ENCODE measurements around the gene SCYL1.

Gene SCYL1

DNA sequence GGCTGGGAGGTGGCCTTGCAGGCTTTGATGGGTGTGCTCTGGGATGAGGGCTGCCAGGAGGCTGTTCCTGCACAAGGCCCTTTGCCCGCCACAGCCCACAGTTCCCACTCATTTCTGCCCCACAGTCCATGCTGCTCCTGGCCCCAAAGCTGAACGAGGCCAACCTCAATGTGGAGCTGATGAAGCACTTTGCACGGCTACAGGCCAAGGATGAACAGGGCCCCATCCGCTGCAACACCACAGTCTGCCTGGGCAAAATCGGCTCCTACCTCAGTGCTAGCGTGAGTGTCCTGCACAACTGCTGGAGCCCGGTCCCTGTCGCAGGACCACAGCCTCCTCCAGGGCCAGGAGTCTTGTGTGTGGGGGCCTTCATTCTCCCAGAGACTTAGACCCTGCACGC lies 10.2 kb downstream of the SCYL1 start:
- DNase-seq (ENCODE audit: low read depth in 2 of 2, low spot score in 1 of 2), result no peak

DNA sequence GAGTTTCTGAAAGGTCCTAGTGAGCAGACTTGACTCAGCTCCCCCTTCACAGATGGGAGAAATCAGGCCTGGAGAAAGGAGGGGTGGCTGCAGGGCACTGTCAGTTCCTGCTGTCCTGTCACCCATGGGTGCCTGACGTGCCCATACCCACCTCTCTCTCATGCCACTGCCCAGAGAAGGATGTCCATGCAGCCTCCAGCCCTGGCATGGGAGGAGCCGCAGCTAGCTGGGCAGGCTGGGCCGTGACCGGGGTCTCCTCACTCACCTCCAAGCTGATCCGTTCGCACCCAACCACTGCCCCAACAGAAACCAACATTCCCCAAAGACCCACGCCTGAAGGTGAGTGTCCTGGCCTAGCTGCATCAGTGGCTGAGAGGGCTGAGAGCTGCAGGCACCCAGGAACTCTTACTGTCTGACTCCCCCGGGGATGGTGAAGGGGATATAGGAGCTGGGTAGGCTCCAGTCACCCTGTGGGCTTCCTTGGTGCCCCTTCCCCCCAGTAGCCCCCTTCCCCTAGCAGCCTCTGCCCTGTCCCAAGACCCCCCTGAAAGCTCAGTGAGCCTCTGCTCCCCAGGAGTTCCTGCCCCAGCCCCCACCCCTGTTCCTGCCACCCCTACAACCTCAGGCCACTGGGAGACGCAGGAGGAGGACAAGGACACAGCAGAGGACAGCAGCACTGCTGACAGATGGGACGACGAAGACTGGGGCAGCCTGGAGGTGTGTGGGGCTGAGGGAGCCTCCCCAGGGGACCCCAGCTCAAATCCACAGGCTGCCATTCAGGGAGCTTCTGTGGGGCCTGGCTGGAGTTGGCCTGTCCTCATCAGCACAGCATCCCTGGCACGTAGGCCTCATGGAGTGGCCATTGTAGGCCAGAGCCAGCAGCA lies 11.8 kb downstream of the SCYL1 start:
- no peak for DNase-seq (ENCODE audit: low read depth in 2 of 2, low spot score in 1 of 2)

DNA sequence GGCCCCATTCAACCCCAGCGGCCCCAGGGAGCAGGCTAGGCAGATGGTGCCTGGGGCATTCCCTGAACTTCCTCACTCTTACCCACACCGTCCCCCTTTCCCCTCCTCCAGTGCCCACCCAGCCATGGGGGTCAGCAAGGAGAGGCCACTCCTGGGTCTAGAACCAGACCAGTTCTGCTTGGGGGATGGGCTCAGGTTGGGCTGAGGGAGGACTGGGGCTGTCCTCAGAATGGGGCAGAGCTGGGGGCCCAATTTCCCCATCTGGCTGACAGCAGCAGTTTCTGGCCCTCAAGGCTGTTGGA lies 12.4 kb downstream of the SCYL1 start:
- no peak for DNase-seq (ENCODE audit: low read depth in 2 of 2, low spot score in 1 of 2)

DNA sequence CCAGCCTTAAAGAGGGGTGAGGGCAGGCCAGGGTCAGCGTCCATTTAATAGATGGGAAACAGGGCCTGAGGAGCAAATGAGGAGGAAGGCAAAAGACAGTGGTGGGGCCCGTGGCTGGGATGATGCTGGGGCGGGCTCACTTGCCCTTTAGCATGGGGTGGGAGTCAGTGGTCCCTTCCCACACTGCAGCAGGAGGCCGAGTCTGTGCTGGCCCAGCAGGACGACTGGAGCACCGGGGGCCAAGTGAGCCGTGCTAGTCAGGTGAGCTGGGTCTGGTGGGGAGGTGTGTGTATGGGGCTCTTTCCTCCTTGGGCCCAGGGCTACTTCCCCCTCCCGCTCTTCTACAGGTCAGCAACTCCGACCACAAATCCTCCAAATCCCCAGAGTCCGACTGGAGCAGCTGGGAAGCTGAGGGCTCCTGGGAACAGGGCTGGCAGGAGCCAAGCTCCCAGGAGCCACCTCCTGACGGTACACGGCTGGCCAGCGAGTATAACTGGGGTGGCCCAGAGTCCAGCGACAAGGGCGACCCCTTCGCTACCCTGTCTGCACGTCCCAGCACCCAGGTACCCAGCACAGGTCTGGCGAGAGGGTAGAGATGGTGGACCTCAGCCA lies 12.8 kb downstream of the SCYL1 start:
- DNase-seq (ENCODE audit: low read depth in 2 of 2, low spot score in 1 of 2), result no peak

DNA sequence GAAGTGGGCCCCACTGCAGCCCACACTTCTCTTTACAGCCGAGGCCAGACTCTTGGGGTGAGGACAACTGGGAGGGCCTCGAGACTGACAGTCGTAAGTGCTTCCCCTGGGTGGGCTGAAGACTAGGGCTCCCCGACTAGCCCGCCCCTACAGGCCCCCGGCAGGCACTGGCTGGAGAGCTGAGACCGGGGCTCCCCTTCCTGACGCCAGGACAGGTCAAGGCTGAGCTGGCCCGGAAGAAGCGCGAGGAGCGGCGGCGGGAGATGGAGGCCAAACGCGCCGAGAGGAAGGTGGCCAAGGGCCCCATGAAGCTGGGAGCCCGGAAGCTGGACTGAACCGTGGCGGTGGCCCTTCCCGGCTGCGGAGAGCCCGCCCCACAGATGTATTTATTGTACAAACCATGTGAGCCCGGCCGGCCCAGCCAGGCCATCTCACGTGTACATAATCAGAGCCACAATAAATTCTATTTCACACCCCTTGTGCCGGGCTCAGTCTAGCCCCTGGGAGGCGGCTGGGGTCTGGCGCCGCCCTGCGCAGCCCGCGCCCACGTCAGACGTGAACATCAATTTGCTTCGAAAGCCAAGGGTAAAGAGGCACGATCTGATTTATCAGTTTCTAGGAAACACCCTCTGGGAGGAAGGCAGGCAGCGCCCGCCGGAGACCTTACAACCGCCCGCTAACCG lies 13.5 kb downstream of the SCYL1 start:
- DNase-seq (ENCODE audit: low read depth in 2 of 2, low spot score in 1 of 2), result no peak

GRCh38 chr11:65538915-65539743 lies 14.2 kb downstream of the SCYL1 start:
- no peak for DNase-seq (ENCODE audit: low read depth in 2 of 2, low spot score in 1 of 2)

- DNase-seq (ENCODE audit: low read depth in 2 of 2, low spot score in 1 of 2), result no peak
These were observed 14.9 kb downstream of the SCYL1 start for GRCh38 chr11:65539744-65540289.

DNA sequence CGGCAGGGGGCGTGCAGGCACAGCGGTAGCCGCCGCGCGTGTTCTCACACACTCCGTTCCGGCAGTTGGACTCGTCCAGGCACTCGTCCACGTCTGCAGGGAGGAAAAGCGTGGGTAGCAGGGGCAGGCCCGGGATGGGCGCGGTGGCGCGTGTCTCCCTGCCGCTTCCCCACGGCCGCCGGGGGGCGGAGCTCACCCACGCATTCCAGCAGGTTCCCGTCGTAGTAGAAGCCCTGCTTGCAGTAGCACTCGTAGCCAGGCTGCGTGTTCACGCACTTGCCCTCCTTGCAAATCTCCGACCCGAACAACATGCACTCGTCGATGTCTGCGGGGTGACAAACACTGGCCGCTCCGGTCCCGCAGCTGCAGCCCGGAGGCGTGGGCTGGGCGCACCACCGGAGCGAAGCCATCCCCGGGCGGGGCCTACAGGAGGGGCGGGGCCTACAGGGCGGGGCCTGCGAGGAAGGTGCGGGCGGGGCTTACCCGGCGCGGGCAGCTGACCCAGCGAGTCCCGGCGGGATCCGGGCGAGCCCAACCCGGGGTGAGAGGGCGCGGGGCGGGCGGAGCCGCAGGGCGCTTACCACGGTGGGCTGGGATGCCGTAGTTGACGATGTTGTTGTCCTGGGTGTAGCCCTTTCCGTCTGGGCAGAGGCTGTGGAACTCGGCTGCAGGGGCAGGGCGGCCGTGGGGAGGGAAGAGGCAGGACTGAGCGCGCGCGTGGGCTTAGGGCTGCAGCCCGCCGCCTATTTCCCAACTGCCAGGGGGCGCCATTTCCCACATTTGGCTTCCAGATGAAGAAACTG lies 15.6 kb downstream of the SCYL1 start:
- DNase-seq (ENCODE audit: low read depth in 2 of 2, low spot score in 1 of 2), result peak; percentile 70 to 72

DNA sequence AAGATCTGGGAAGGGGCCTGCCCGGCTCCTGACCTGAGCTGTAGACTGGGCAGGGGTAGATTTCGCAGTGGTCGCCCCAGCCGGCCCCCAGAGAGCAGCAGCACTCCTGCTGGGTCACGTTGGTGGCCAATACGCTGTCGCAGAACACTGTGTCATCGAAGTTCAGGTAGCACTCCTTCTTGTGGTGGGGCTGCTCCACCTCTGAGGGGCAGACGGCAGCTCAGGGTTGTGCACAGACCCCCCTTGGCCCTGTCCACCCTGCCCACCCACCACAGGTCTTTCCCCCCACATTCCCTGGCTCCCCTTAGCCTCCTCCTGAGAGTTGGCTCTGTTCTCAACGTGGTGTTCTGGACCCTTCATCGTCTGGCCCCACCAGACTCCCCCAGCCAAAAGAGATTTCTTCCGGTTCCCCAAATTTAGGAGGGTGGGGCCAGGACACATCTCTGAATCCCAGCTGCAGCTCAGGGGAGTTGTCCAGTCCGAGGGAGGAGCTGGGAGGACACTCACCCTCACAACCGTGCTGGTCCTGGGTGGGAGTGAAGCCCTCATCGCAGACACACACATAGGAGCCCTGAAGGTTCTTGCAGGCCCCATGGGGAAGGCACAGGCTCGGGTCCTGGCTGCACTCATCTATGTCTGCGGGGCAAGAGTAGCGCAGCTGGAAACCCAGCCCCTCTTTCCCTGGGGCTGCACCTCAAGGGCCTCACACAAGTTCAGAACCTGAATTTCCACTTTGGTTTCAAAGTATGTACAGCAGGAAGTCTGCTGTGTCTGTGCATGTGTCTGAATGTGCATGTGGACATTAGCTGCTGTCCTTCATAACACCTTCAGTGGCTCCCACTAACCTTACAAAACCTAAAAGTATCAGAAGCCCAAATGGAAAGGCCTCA lies 16.5 kb downstream of the SCYL1 start:
- DNase-seq (ENCODE audit: low read depth in 2 of 2, low spot score in 1 of 2), result no peak

- no peak for DNase-seq (ENCODE audit: low read depth in 2 of 2, low spot score in 1 of 2)
These were observed 18.0 kb downstream of the SCYL1 start for GRCh38 chr11:65542738-65543390.

DNA sequence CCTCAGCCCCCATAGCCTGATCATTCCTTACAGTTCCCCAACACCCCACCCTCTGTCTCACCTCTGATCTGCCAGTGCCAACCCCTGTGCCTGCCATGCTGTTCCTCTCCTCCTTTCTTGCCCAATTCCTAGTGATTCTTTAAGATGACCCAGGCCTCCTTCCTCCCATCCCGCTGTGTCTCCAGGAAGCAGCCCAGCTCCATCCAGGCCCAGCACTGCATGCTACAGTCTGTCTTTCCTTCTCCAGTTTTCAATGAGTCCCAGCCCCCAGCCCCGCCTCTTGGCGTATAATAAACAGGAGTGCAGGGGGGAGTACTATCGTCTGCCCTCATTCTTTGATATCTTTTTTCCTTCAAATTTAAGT lies 21.0 kb downstream of the SCYL1 start:
- DNase-seq (ENCODE audit: low read depth in 2 of 2, low spot score in 1 of 2), result no peak

- DNase-seq (ENCODE audit: low read depth in 2 of 2, low spot score in 1 of 2), result peak; percentile 98
These were observed 21.5 kb downstream of the SCYL1 start for GRCh38 chr11:65546217-65546958.

GRCh38 chr11:65547446-65548125 lies 22.7 kb downstream of the SCYL1 start:
- peak in 1 of 2 donors; percentile 32 for DNase-seq (ENCODE audit: low read depth in 2 of 2, low spot score in 1 of 2)

DNA sequence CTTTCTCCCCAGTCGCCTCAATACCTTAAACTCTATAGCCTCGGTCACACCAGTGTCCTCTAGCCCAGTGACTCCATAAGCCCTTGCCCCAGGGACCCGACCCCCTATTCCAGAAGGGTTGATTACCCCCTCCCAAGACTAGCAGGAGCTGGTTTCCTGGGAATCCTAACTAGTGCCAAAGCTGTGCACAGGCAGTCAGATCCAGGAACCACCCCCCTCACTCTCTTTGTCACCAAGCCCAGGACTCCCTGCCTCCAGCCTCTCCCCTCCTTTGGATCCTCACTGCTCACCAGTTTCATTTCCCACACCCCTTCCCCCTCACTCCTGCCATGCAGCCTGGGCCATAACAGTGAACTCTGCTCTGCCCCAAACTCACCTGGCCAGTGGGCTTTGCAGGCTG lies 23.5 kb downstream of the SCYL1 start:
- DNase-seq (ENCODE audit: low read depth in 2 of 2, low spot score in 1 of 2), result no peak

GRCh38 chr11:65549096-65549495 lies 24.2 kb downstream of the SCYL1 start:
- DNase-seq (ENCODE audit: low read depth in 2 of 2, low spot score in 1 of 2), result no peak

DNA sequence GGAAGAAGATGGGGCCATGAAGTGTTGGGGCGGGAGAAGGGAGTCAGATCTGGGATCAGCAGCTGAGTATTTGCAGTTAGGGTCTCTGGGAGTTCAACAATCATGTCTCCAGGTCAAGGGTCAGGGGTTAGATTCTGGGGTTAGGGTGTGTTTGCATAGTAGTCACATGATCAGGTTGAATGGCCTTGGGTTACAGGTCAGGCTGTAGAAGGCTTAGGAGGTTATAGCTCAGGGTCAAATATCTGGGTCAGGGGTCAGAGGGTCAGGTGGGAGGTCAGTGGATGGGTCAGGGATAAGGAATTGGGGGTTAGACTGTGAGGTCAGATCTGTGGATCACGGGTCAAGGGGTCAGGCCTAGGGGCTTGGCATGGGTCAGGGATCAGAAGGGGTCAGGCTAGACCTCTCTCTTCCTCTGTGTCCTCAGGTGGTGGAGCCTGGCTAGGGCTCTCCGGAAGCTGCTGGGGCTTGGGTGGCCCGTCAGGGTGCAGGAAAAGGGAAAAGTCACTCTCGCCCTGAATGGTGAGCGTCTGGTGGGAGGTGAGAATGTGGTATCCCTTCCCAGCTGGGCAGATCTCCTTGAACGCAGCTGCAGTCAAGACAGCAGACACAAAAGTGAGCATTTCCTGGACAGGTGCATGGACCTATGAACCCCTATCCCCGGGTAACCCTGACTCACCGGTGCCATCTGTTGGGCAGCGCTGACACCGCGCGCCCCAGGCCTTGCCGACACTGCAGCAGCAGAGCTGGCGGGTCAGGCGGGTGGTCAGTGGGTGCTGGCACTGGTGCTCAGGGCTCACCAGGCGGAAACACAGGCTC lies 26.9 kb downstream of the SCYL1 start:
- peak in 1 of 2 donors; percentile 27 for DNase-seq (ENCODE audit: low read depth in 2 of 2, low spot score in 1 of 2)
